Type B pancreatic cell (in vitro differentiated cells): ENCODE data around the gene MLKL. TPM values are rescaled to one million over a fixed set of nuclear protein-coding genes. Genes with fewer than 3 reads are reported as not detected.
A peak's percentile ranks its signal among the peaks of the same experiment; 100 is the strongest.

Experiments
- DNase-seq: peaks from one replicate; pipeline ENCODE4 v3.0.0; 2021; ENCODE audit warnings: mixed read lengths; ENCODE audit not compliant: unreplicated experiment; ENCODE audit errors: extremely low spot score
- H3K27ac Mint-ChIP-seq: 2 replicates; pipeline ENCODE4 v1.8.0; 2021; ENCODE audit warnings: mild to moderate bottlenecking, mixed read lengths
- H3K27me3 Mint-ChIP-seq: 2 replicates; pipeline ENCODE4 v1.8.0; 2021; ENCODE audit warnings: mixed read lengths
- H3K36me3 Mint-ChIP-seq: 2 replicates; pipeline ENCODE4 v1.8.0; 2021; ENCODE audit warnings: mixed read lengths
- H3K4me1 Mint-ChIP-seq: one replicate; pipeline ENCODE4 v1.8.0; 2021; ENCODE audit warnings: mixed read lengths; ENCODE audit not compliant: unreplicated experiment
- H3K4me3 Mint-ChIP-seq: 2 replicates; pipeline ENCODE4 v1.8.0; 2021; ENCODE audit warnings: mild to moderate bottlenecking, mixed read lengths
- H3K9me3 Mint-ChIP-seq: 2 replicates; pipeline ENCODE4 v1.8.0; 2021; ENCODE audit warnings: mixed read lengths
- CTCF ChIP-seq: fragments of 200-600 bp; sonication (generic); conservative IDR thresholded peaks from 2 replicates; pipeline ENCODE4 v1.5.0; 2021; ENCODE audit warnings: antibody characterized with exemption, mild to moderate bottlenecking
- total RNA-seq: library from RNA; stranded (reverse); gene quantifications from 2 replicates; pipeline ENCODE4 v1.2.1, GENCODE V29; 2021; ENCODE audit warnings: low replicate concordance

The MLKL gene
- total RNA-seq, 1 donor from 2014 or later: 0.58 TPM

- Mint-ChIP-seq H3K9me3 (no peaks in the 10 kb centered on the region), H3K36me3 (no peaks in the 10 kb centered on the region), H3K4me1 (peaks cover 4% of the 10 kb centered on the region), H3K27me3 (peaks cover 4% of the 10 kb centered on the region), H3K27ac (no peak overlapping the region), H3K4me3 (no peak overlapping the region)
- TF ChIP-seq CTCF: no peak
- DNase-seq: no peak
Observed at GRCh38 chr16:74710401-74710800, 9.7 kb upstream of the MLKL start.

GRCh38 chr16:74709441-74709877 is 8.8 kb upstream of the MLKL start:
- DNase-seq: no peak
- H3K27ac Mint-ChIP-seq: no peak overlapping the region
- peaks cover 4% of the 10 kb centered on the region for H3K27me3 Mint-ChIP-seq
- no peaks in the 10 kb centered on the region for H3K36me3 Mint-ChIP-seq
- TF ChIP-seq CTCF: peak; percentile 99
- peaks cover 4% of the 10 kb centered on the region for H3K4me1 Mint-ChIP-seq
- no peaks in the 10 kb centered on the region for H3K9me3 Mint-ChIP-seq
- H3K4me3 Mint-ChIP-seq: no peak overlapping the region

- peak overlapping the region; percentile 84 for H3K4me3 Mint-ChIP-seq
- H3K27me3 Mint-ChIP-seq: peaks cover 18% of the 10 kb centered on the region
- peaks cover 6% of the 10 kb centered on the region for H3K4me1 Mint-ChIP-seq
- H3K27ac Mint-ChIP-seq: no peak overlapping the region
- no peaks in the 10 kb centered on the region for H3K36me3 Mint-ChIP-seq
- DNase-seq: no peak
- TF ChIP-seq CTCF: no peak
- no peaks in the 10 kb centered on the region for H3K9me3 Mint-ChIP-seq
Observed at GRCh38 chr16:74700116-74700437, 585 bp downstream of the MLKL start.

GRCh38 chr16:74699666-74700065 is 996 bp downstream of the MLKL start:
- Mint-ChIP-seq H3K9me3 (no peaks in the 10 kb centered on the region), H3K4me3 (no peak overlapping the region), H3K27ac (no peak overlapping the region), H3K27me3 (peaks cover 18% of the 10 kb centered on the region), H3K4me1 (peaks cover 6% of the 10 kb centered on the region), H3K36me3 (no peaks in the 10 kb centered on the region)
- TF ChIP-seq CTCF: no peak
- DNase-seq: no peak

GRCh38 chr16:74698222-74698621 is 2.4 kb downstream of the MLKL start:
- no peak overlapping the region for H3K27ac Mint-ChIP-seq
- H3K27me3 Mint-ChIP-seq: peaks cover 18% of the 10 kb centered on the region
- TF ChIP-seq CTCF: no peak
- DNase-seq: no peak
- H3K4me1 Mint-ChIP-seq: peaks cover 6% of the 10 kb centered on the region
- H3K9me3 Mint-ChIP-seq: no peaks in the 10 kb centered on the region
- H3K36me3 Mint-ChIP-seq: no peaks in the 10 kb centered on the region
- no peak overlapping the region for H3K4me3 Mint-ChIP-seq
